HG03565 (cell line): Measurements from ENCODE around the gene SPOPL.
"Not testable (repeated sequence)": the region's sequence is repeated elsewhere in the genome, so short reads cannot be mapped to it uniquely, and the experiment has no call there.

Experiments
- ATAC-seq: cut with Tn5 transposase; IDR thresholded peaks from one replicate; pipeline ENCODE4 v1.9.1; 2021; ENCODE audit warnings: mild to moderate bottlenecking, moderate library complexity; ENCODE audit not compliant: unreplicated experiment

The SPOPL gene

GRCh38 chr2:138522556-138522955 lies 21.0 kb downstream of the SPOPL start:
- peak; percentile 68 for ATAC-seq

- ATAC-seq = peak; percentile 39
These were observed 21.6 kb downstream of the SPOPL start for GRCh38 chr2:138523018-138523672.

- ATAC-seq = not testable (repeated sequence)
These were observed 22.1 kb downstream of the SPOPL start for GRCh38 chr2:138523673-138524042.

- ATAC-seq = not testable (repeated sequence)
These were observed 22.8 kb downstream of the SPOPL start for GRCh38 chr2:138524353-138524752.

GRCh38 chr2:138531913-138532312 lies 30.3 kb downstream of the SPOPL start:
- no peak for ATAC-seq

- ATAC-seq = no peak
These were observed 33.2 kb downstream of the SPOPL start for GRCh38 chr2:138534791-138535190.

- peak; percentile 71 for ATAC-seq
These were observed 34.7 kb downstream of the SPOPL start for GRCh38 chr2:138536302-138536701.

- ATAC-seq = no peak
These were observed 35.2 kb downstream of the SPOPL start for GRCh38 chr2:138536740-138537139.

- no peak for ATAC-seq
These were observed 35.8 kb downstream of the SPOPL start for GRCh38 chr2:138537170-138537915.

GRCh38 chr2:138544206-138544605 lies 42.6 kb downstream of the SPOPL start:
- ATAC-seq = not testable (repeated sequence)

GRCh38 chr2:138548796-138549195 lies 47.2 kb downstream of the SPOPL start:
- ATAC-seq = no peak

GRCh38 chr2:138550172-138550571 lies 48.6 kb downstream of the SPOPL start:
- no peak for ATAC-seq

GRCh38 chr2:138550670-138551287 lies 49.2 kb downstream of the SPOPL start:
- ATAC-seq = no peak

- no peak for ATAC-seq
These were observed 52.6 kb downstream of the SPOPL start for GRCh38 chr2:138554123-138554522.

- no peak for ATAC-seq
These were observed 58.1 kb downstream of the SPOPL start for GRCh38 chr2:138559641-138560040.

- ATAC-seq = no peak
These were observed 63.1 kb downstream of the SPOPL start for GRCh38 chr2:138564586-138565229.

GRCh38 chr2:138565230-138565598 lies 63.6 kb downstream of the SPOPL start:
- no peak for ATAC-seq

- no peak for ATAC-seq
These were observed 70.7 kb downstream of the SPOPL start for GRCh38 chr2:138572318-138572717.

- ATAC-seq = no peak
These were observed 75.5 kb downstream of the SPOPL start for GRCh38 chr2:138577066-138577465.

- ATAC-seq = no peak
These were observed 78.0 kb downstream of the SPOPL start for GRCh38 chr2:138579556-138579955.

- ATAC-seq = no peak
These were observed 80.3 kb downstream of the SPOPL start for GRCh38 chr2:138581909-138582308.

GRCh38 chr2:138589663-138590062 lies 88.1 kb downstream of the SPOPL start:
- ATAC-seq = no peak
